ENCODE data around the gene CA9.

- TF ChIP-seq, protein P1, sequence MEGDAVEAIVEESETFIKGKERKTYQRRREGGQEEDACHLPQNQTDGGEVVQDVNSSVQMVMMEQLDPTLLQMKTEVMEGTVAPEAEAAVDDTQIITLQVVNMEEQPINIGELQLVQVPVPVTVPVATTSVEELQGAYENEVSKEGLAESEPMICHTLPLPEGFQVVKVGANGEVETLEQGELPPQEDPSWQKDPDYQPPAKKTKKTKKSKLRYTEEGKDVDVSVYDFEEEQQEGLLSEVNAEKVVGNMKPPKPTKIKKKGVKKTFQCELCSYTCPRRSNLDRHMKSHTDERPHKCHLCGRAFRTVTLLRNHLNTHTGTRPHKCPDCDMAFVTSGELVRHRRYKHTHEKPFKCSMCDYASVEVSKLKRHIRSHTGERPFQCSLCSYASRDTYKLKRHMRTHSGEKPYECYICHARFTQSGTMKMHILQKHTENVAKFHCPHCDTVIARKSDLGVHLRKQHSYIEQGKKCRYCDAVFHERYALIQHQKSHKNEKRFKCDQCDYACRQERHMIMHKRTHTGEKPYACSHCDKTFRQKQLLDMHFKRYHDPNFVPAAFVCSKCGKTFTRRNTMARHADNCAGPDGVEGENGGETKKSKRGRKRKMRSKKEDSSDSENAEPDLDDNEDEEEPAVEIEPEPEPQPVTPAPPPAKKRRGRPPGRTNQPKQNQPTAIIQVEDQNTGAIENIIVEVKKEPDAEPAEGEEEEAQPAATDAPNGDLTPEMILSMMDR (IDR thresholded peaks at IDR 0.05): no peak
- TF ChIP-seq CBFB (CRISPR knock-in tag; IDR thresholded peaks at IDR 0.05; ENCODE audit: low read depth) (no peak), TCF7 (CRISPR knock-in tag; IDR thresholded peaks at IDR 0.05; ENCODE audit: low read depth) (no peak), ZBTB21 (CRISPR knock-in tag; IDR thresholded peaks at IDR 0.05; ENCODE audit: borderline replicate concordance) (no peak), ELF4 (CRISPR knock-in tag; IDR thresholded peaks at IDR 0.05; ENCODE audit: low read depth) (no peak), JUN (CRISPR knock-in tag; IDR thresholded peaks at IDR 0.05) (no peak), ATF3 (CRISPR knock-in tag; conservative IDR thresholded peaks at IDR 0.05) (no peak)
- TF ChIP-seq, protein P2, sequence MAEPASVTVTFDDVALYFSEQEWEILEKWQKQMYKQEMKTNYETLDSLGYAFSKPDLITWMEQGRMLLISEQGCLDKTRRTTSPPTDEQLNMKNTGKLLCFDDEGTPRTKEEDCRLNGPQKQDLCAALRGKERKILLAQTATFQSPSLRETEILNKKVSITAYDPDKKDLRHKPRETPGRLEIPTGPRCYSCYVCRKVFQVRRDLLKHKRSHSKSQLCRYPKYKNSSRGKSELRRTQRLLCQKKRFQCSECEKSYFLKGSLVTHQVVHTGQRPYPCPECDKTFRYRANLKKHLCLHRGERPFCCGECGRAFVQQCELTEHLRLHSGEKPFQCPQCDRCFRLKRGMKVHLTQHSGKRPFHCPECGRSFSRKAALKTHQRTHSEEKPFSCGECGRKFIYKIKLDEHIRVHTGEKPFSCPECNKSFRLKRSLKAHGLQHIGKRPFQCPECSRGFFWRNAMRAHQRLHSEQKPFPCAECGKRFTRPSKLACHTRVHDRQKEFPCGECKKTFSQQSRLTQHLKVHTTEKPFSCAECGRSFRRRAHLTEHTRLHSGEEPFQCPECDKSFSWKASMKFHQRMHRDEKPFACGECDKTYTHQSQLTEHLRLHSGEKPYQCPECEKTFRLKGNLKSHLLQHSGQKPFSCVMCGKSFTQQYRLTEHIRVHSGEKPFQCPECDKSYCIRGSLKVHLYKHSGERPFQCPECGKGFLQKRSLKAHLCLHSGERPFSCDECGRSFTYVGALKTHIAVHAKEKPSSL (CRISPR knock-in tag; conservative IDR thresholded peaks at IDR 0.05): no peak
These were observed 27.6 kb upstream of the CA9 start for GRCh38 chr9:35646153-35646532.

Measured in WTC11 (cell line).